ENCODE data around the gene RHEX.
A peak's percentile ranks its signal among the peaks of the same experiment; 100 is the strongest.
"Not testable (repeated sequence)": the region's sequence is repeated elsewhere in the genome, so short reads cannot be mapped to it uniquely, and the experiment has no call there.

RHEX gene

DNA sequence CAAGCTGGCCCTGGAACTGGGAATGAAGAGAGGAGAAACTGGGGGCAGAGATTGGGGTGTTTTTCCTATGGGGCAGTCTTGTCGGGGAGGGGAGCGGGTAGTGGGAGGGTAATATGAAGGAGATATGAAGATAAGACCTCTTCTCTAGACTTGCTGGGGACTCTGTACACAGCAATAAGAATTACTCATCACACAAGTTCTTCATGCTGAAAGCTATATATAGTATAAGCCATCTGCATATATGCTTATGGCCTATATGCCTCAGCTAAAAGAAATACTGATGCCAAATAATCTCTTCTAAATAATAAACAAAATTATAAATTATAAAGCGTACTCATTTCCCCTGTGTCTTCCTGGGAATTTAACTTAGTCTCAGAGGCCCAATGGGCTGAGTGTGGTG is 7.9 kb downstream of the RHEX start:
- no peak overlapping the region for H3K4me3 ChIP-seq (ENCODE audit: low read depth, low read length)
- TF ChIP-seq, protein P1, sequence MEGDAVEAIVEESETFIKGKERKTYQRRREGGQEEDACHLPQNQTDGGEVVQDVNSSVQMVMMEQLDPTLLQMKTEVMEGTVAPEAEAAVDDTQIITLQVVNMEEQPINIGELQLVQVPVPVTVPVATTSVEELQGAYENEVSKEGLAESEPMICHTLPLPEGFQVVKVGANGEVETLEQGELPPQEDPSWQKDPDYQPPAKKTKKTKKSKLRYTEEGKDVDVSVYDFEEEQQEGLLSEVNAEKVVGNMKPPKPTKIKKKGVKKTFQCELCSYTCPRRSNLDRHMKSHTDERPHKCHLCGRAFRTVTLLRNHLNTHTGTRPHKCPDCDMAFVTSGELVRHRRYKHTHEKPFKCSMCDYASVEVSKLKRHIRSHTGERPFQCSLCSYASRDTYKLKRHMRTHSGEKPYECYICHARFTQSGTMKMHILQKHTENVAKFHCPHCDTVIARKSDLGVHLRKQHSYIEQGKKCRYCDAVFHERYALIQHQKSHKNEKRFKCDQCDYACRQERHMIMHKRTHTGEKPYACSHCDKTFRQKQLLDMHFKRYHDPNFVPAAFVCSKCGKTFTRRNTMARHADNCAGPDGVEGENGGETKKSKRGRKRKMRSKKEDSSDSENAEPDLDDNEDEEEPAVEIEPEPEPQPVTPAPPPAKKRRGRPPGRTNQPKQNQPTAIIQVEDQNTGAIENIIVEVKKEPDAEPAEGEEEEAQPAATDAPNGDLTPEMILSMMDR (IDR thresholded peaks at IDR 0.05; ENCODE audit: insufficient read depth, low read depth, low read length, missing control alignments) = no peak
- no peak for DNase-seq (ENCODE audit: low read depth)

DNA sequence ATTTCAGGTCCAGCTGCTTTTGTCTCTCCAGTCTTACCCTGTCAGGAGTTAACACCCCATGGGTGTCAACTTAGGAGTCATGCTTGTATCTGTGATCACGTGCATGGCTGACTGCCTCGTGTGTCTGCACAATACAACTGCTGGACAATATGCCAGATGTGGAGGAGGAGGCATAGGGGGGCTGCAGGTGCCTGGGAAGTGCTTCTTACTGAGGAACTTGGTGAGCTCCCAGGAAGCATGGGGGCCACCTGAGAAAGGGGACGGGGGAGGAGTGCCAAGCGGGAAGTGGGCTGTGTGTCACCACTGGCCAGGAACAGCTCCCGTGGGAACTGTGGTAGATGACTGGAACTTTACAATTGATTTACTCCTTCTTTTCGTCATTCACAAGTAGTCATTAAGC is 9.5 kb downstream of the RHEX start:
- TF ChIP-seq, protein P1 (IDR thresholded peaks at IDR 0.05; ENCODE audit: insufficient read depth, low read depth, low read length, missing control alignments) = no peak
- no peak for DNase-seq (ENCODE audit: low read depth)
- H3K4me3 ChIP-seq (ENCODE audit: low read depth, low read length) = no peak overlapping the region

DNA sequence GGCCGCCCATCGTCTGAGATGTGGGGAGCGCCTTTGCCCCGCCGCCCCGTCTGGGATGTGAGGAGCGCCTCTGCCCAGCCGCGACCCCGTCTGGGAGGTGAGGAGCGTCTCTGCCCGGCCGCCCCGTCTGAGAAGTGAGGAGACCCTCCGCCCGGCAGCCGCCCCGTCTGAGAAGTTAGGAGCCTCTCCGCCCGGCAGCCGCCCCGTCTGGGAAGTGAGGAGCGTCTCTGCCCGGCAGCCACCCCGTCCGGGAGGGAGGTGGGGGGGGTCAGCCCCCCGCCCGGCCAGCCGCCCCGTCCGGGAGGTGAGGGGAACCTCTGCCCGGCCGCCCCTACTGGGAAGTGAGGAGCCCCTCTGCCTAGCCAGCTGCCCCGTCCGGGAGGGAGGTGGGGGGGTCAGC is 11.0 kb downstream of the RHEX start:
- DNase-seq (ENCODE audit: low read depth); H3K4me3 ChIP-seq (ENCODE audit: low read depth, low read length): not testable (repeated sequence)

DNA sequence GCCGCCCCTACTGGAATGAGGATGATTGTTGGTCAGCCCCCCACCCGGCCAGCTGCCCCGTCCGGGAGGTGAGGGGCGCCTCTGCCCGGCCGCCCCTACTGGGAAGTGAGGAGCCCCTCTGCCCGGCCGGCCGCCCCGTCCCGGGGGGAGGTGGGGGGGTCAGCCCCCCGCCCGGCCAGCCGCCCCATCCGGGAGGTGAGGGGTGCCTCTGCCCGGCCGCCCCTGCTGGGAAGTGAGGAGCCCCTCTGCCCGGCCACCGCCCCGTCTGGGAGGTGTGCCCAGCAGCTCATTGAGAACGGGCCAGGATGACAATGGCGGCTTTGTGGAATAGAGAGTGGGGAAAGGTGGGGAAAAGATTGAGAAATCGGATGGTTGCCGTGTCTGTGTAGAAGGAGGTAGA is 11.5 kb downstream of the RHEX start:
- not testable (repeated sequence) for H3K4me3 ChIP-seq (ENCODE audit: low read depth, low read length); DNase-seq (ENCODE audit: low read depth)

DNA sequence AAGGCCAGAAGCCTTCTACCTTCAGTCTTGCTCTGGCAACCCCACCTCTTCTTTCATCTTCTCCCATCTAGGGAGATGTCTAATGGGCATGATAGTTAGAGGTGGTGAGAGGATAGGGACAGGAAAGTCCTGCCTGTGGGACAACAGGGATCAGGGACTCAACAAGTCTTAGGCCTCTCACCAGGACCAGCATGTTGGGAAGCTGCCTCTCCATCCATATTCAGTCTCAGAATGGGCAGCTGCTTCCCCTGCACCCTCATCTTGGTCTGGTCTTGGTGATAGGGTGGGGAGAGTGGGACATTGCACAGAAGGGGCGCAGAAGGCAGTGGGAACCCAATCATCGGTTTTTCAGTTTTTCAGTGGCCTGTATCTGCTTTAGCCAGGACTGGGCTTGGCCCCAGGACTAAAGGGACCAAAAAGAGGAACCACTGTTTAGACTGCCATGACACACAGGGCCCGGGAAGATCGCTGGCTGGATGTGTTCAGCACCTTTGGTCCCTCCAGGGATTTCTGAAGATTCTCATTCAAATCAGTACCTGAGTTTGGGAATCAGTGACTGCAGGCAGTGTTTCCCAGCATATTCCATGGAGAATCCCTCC is 12.7 kb downstream of the RHEX start:
- DNase-seq (ENCODE audit: low read depth) = no peak
- TF ChIP-seq, protein P1 (IDR thresholded peaks at IDR 0.05; ENCODE audit: insufficient read depth, low read depth, low read length, missing control alignments) = no peak

DNA sequence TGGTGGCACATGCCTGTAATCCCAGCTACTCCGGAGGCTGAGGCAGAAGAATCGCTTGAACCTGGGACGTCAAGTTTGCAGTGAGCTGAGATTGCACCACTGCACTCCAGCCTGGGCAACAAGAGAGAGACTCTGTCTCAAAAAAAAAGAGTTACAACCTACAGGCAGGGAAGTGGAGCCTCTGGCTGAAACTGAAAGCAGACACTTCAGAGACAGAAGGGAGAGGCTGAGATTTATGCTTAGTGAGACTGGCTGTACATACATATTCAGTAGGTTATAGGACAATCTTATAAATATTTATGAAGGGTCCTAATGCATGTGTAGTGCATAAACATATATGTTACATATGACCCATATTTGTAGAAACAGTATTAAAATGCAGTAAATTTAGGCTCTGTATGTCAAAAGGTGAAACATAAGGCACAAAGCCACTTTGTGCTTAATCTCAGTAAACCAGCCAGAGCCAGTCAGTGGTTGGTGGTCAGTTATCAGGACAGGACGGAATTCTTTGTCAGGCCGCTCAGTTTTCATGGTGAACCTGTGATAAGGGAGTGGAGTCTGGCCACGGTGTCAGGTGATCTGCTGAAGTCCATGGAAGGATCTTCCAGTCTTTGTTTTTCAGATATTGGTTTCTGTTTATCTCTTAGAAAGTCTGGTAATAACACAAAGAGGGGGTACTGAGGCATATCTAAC is 13.7 kb downstream of the RHEX start:
- TF ChIP-seq, protein P1 (IDR thresholded peaks at IDR 0.05; ENCODE audit: insufficient read depth, low read depth, low read length, missing control alignments) = no peak
- DNase-seq (ENCODE audit: low read depth) = peak; percentile 78
- no peak overlapping the region for H3K4me3 ChIP-seq (ENCODE audit: low read depth, low read length)

More for the DNA sequence above, 12.7 kb downstream of the RHEX start:
- no peak overlapping the region for H3K4me3 ChIP-seq (ENCODE audit: low read depth, low read length)

DNA sequence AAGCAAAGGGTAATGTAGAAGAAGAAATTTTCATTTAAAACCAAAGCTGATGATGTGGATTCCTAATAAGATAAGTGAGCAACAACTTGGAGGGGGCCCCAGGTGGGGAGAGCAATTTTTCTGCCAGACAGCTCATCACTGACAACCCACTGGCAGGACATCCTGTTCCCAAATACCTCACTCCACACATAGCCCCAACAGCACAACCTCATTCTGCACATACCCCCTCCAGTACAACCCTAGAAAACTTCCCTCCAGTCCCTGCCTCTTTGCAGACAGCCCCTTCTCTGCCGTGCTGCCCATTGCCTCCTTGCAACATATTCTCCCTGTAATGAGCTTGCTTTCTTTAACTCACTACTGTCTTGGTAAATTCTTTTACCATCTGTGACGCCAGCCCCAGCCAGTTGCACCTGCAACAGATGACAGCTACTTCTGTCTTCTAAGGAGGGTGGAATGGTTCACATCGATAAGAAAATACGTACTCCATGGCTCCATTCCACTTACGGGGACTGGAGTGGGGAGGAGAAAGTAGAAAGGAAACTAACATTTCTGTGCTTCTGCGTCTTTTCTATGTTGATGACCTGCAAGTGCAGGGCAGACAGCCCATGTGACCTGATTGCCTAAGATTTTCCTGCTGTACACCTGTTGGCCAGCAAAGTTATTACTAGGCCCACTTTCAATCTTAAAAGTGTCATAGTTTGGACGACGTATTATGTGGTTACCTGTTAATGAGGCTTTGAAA is 14.7 kb downstream of the RHEX start:
- no peak overlapping the region for H3K4me3 ChIP-seq (ENCODE audit: low read depth, low read length)
- TF ChIP-seq, protein P1 (IDR thresholded peaks at IDR 0.05; ENCODE audit: insufficient read depth, low read depth, low read length, missing control alignments) = no peak
- peak; percentile 48 for DNase-seq (ENCODE audit: low read depth)
